Panc1 (cell line): ENCODE data around the gene HSPA12A.

Source experiments
- CTCF ChIP-seq: fragments of 450-650 bp; IDR thresholded peaks from 2 replicates; pipeline ENCODE4 v1.5.1; 2017; ENCODE audit warnings: mild to moderate bottlenecking
- POLR2AphosphoS5 ChIP-seq: IDR thresholded peaks from 2 replicates; pipeline ENCODE4 v1.6.1; 2012; ENCODE audit warnings: mild to moderate bottlenecking, low read depth, low read length, moderate library complexity
- REST ChIP-seq, 2 experiments: IDR thresholded peaks; 2 replicates each; pipeline ENCODE4 v1.6.1; 2011 to 2012; ENCODE audit warnings: low read depth in 2 of 2, control low read depth in 1 of 2, low read length in 1 of 2, mild to moderate bottlenecking in 1 of 2, moderate library complexity in 1 of 2; ENCODE audit not compliant: insufficient read depth in 1 of 2
- SIN3A ChIP-seq: IDR thresholded peaks from 2 replicates; pipeline ENCODE4 v1.6.1; 2012; ENCODE audit warnings: low read depth, mild to moderate bottlenecking, low read length, moderate library complexity, borderline replicate concordance; ENCODE audit not compliant: insufficient read depth
- TCF7L2 ChIP-seq: IDR thresholded peaks from 2 replicates; pipeline ENCODE4 v1.6.1; 2011; ENCODE audit warnings: mild to moderate bottlenecking, low read depth, low read length, inconsistent platforms

GRCh38 chr10:116704926-116705325, 37.4 kb downstream of the HSPA12A start:
- TF ChIP-seq CTCF: no peak
- TF ChIP-seq SIN3A: no peak
- no peak for TF ChIP-seq REST (IDR thresholded peaks at IDR 0.05; ENCODE audit: insufficient read depth in 1 of 2, low read depth in 2 of 2, low read length in 1 of 2)
- TF ChIP-seq POLR2AphosphoS5: no peak
- no peak for TF ChIP-seq TCF7L2
